Esophagus mucosa (tissue), 1 donor: Measurements from ENCODE around the gene CFAP251. TPM values are rescaled to one million over a fixed set of nuclear protein-coding genes. Genes with fewer than 3 reads are reported as not detected.
"Not testable (repeated sequence)": the region's sequence is repeated elsewhere in the genome, so short reads cannot be mapped to it uniquely, and the experiment has no call there.

Source experiments
- ATAC-seq: fragments of 200-7000 bp; cut with Tn5 transposase; one replicate; pipeline ENCODE4 v1.9.1; 2020
- total RNA-seq: library from RNA; stranded (reverse); gene quantifications from one replicate; pipeline ENCODE4 v1.2.4, GENCODE V29; 2023
- donor health status: DM: yes; HTN: yes; CAD: no.

Gene CFAP251, protein sequence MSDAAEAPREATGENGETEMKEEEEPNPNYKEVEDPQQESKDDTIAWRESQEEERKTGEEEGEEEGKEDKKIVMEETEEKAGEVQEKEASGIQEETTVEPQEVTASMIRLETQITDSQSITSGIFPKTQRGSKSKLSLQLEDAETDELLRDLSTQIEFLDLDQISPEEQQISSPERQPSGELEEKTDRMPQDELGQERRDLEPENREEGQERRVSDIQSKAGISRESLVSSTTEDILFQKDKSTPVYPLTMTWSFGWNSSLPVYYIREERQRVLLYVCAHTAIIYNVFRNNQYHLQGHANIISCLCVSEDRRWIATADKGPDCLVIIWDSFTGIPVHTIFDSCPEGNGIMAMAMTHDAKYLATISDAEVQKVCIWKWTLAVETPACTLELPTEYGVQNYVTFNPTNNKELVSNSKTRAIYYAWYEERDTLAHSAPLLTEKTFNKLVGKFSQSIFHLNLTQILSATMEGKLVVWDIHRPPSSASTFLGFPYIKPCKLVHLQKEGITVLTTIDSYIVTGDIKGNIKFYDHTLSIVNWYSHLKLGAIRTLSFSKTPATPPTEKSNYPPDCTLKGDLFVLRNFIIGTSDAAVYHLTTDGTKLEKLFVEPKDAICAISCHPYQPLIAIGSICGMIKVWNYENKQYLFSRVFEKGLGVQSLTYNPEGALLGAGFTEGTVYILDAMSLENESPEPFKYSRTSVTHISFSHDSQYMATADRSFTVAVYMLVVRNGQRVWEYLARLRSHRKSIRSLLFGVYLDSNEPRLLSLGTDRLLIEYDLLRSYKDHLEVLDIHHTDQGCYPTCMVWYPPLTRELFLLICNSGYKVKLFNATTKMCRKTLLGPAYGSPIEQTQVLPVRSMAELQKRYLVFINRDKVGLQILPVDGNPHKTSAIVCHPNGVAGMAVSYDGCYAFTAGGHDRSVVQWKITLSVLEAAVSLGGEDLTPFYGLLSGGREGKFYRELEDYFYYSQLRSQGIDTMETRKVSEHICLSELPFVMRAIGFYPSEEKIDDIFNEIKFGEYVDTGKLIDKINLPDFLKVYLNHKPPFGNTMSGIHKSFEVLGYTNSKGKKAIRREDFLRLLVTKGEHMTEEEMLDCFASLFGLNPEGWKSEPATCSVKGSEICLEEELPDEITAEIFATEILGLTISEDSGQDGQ
- 18.3 TPM for total RNA-seq

- peak; percentile 79 for ATAC-seq
Observed at GRCh38 chr12:121917950-121918678, at the start of gene CFAP251. Gene CFAP251, plus strand, starts transcription at chr12:121918592. Its CDS starts 2,714 bp downstream, at chr12:121921306.

GRCh38 chr12:121869229-121869628, 49.2 kb upstream of the CFAP251 start:
- ATAC-seq: not testable (repeated sequence)

- ATAC-seq: peak; percentile 25
Observed at GRCh38 chr12:121871467-121871866, 46.9 kb upstream of the CFAP251 start.

DNA sequence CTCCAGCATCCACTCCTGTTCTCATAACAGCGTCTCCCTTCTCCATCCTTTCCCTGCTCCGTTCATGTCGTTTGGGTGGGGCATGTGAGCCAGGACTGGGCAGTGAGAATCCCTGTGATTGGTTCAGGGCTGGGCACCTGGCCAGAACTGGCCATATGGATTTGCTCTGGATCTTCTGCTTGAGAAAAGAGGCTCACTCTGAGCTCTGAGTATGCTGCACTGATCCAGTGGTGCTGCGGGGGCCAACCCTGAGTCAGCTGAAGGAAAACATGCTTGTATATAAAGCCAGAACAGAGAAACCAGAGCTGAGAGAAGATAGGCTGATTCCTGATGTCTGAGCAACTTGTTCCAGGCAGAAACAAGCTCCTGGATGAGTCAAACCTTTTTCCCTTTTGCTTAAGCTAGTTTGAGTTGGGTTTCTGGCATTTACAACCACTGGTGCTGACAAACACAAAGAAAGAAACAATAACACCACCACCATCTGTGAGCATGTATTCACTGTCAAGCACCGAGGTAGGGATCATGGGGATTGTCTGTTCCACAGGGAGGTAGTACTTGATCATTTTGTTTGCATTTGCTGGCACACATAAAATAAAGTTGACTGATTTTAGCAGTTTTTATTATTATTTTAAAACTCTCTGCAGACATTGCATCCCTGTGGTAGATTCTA, 45.7 kb upstream of the CFAP251 start:
- peak; percentile 46 for ATAC-seq

DNA sequence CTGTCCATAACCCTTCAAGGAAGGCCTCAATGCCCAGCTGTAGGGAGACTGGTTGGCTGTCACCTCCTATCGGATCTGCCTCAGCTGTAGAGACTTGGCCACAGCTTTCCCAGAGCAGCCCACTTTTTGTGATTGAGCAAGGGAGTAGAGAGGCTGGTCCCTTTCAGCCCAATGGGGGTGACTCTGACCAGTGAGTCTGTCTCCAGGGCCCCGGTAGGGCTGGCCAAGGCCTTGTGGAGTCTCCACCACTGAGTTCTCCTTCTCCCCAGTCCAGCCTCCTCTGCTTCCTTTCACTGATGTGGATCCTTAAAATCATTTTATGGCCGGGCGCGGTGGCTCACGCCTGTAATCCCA, 45.2 kb upstream of the CFAP251 start:
- ATAC-seq: no peak

DNA sequence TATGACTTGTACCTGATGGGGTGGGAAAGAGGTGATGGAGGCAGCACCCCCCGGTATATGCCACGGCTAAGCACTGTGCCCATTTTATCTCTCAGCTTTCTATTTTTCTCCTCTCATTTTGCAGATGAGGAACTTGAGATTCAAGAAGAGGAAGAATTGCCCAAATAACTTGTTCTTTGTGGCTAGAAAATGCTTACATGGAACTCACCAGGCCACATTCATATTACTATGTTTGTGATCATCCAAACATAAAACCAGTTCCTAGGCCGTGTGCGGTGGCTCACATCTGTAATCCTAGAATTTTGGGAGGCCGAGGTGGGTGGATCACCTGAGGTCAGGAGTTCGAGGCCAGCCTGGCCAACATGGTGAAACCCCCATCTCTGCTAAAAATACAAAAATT, 44.3 kb upstream of the CFAP251 start:
- ATAC-seq: no peak

- ATAC-seq: no peak
Observed at GRCh38 chr12:121875582-121875981, 42.8 kb upstream of the CFAP251 start.

DNA sequence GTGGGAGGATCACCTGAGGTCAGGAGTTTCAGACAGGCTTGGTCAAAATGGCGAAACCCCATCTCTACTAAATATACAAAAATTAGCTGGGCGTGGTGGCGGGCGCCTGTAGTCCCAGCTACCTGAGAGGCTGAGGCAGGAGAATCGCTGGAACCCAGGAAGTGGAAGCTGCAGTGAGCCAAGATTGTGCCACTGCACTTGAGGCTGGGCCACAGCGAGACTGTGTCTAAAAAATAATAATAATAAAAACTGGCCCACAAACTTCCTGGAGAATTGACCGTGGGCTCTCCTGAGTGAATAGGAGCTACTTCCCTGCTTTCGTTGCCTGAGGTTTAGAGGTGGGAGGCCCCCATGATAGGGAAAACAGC, 42.3 kb upstream of the CFAP251 start:
- not testable (repeated sequence) for ATAC-seq

DNA sequence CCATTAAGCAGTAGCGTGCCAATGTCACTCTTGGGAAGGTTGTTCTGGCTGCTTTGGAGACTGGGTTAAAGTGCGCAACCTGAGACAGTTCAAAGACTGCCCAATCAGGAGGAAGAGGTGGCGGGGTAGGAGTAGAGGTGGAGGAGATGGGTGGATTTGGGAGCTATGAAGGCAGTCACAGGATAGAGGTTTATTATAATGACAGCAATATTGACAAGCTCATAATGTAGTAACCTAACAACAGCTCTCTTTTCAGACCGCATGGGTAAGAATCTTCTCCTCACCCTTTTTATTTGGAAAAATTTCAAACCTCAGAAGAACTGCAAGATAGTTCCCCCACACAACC, 35.1 kb upstream of the CFAP251 start:
- no peak for ATAC-seq

GRCh38 chr12:121885129-121885528, 33.3 kb upstream of the CFAP251 start:
- not testable (repeated sequence) for ATAC-seq

- ATAC-seq: no peak
Observed at GRCh38 chr12:121888083-121888477, 30.3 kb upstream of the CFAP251 start.

GRCh38 chr12:121888478-121889273, 29.7 kb upstream of the CFAP251 start, which contains the start of gene PSMD9:
Gene PSMD9, plus strand, starts transcription at chr12:121888790. Its CDS starts 67 bp downstream, at chr12:121888857.
- peak; percentile 99 for ATAC-seq

GRCh38 chr12:121889274-121889624, 29.1 kb upstream of the CFAP251 start:
- ATAC-seq: no peak

DNA sequence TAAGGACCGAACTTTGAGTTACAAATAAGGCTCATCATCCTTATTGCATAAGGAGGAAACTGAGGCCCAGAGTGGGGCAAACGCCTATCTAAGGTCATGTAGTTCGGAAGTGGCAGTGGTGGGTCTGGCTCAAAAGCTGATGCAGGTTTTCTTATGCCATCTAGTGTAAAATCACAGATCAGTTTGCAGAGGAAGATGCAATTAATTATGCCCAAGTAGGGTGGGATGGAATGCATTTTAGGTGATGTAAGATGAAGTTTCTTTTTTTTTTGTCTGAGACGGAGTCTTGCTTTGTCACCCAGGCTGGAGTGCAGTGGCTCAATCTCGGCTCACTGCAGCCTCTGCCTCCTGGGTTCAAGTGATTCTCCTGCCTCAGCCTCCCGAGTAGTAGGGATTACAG, 28.7 kb upstream of the CFAP251 start:
- not testable (repeated sequence) for ATAC-seq

- no peak for ATAC-seq
Observed at GRCh38 chr12:121892673-121893561, 25.5 kb upstream of the CFAP251 start.

GRCh38 chr12:121893961-121894460, 24.4 kb upstream of the CFAP251 start:
- ATAC-seq: peak; percentile 79

GRCh38 chr12:121894633-121895032, 23.8 kb upstream of the CFAP251 start:
- ATAC-seq: no peak

DNA sequence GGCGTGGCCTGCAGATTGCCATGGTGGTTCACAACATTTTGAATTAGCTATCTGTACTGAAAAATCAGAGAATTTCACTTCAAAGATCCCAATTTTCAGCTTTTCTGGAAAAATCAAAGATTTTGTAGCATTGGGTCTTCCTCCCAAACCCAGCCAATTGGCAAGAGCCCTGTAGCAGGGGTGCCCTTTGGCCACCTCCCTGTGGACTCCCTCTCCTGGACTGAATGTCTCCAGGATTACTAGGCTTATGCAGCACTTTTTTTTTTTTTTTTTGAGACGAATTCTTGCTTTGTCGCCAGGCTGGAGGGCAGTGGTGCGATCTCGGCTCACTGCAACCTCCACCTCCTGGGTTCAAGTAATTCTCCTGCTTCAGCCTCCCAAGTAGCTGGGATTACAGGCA, 20.1 kb upstream of the CFAP251 start:
- no peak for ATAC-seq

GRCh38 chr12:121899590-121899989, 18.8 kb upstream of the CFAP251 start:
- ATAC-seq: peak; percentile 9

GRCh38 chr12:121903202-121903601, 15.2 kb upstream of the CFAP251 start:
- peak; percentile 41 for ATAC-seq
